Activated CD8-positive, alpha-beta memory T cell treated with anti-CD3 and anti-CD28 coated beads, Interleukin-2, amount 50 U/mL, for 1 hour (primary cell): ENCODE results near the gene MRPL51.
A peak's percentile ranks its signal among the peaks of the same experiment; 100 is the strongest.

Experiments
- DNase-seq: peaks from one replicate; pipeline ENCODE4 v3.0.0-alpha.2; 2020; ENCODE audit errors: extremely low read depth

The MRPL51 gene

GRCh38 chr12:6461401-6462233, 31.4 kb downstream of the MRPL51 start:
- peak; percentile 77 for DNase-seq

GRCh38 chr12:6460751-6461371, 32.2 kb downstream of the MRPL51 start:
- no peak for DNase-seq

- DNase-seq, result no peak
Observed at GRCh38 chr12:6459004-6459337, 34.1 kb downstream of the MRPL51 start.

- DNase-seq, result no peak
Observed at GRCh38 chr12:6458281-6459003, 34.6 kb downstream of the MRPL51 start.

GRCh38 chr12:6457220-6457945, 35.7 kb downstream of the MRPL51 start:
- no peak for DNase-seq

GRCh38 chr12:6452944-6453630, 40.0 kb downstream of the MRPL51 start:
- no peak for DNase-seq

GRCh38 chr12:6452245-6452943, 40.7 kb downstream of the MRPL51 start:
- no peak for DNase-seq

GRCh38 chr12:6451348-6452244, 41.5 kb downstream of the MRPL51 start, which contains the start of gene TAPBPL:
TSS of gene TAPBPL (plus strand) at chr12:6452042. CDS start at chr12:6452249, 207 bp downstream.
- DNase-seq, result peak; percentile 66

GRCh38 chr12:6450869-6451347, 42.2 kb downstream of the MRPL51 start:
- no peak for DNase-seq

GRCh38 chr12:6450091-6450868, 42.8 kb downstream of the MRPL51 start:
- DNase-seq, result no peak

- no peak for DNase-seq
Observed at GRCh38 chr12:6444704-6445688, 48.1 kb downstream of the MRPL51 start, which contains the start of gene CD27. TSS of gene CD27 (plus strand) at chr12:6444955. CDS start at chr12:6445096, 141 bp downstream.

- DNase-seq, result no peak
Observed at GRCh38 chr12:6444031-6444430, 49.0 kb downstream of the MRPL51 start.

GRCh38 chr12:6443361-6443983, 49.6 kb downstream of the MRPL51 start:
- DNase-seq, result no peak

- DNase-seq, result no peak
Observed at GRCh38 chr12:6442836-6443235, 50.2 kb downstream of the MRPL51 start.
